CD4-positive, alpha-beta T cell (primary cell): ENCODE measurements around the gene USH1C. TPM values are rescaled to one million over a fixed set of nuclear protein-coding genes. Genes with fewer than 3 reads are reported as not detected.
A peak's percentile ranks its signal among the peaks of the same experiment; 100 is the strongest.

Experiments used
- ATAC-seq: fragments of 200-7000 bp; cut with Tn5 transposase; one replicate; pipeline ENCODE4 v1.10.0; 2022; ENCODE audit warnings: mild to moderate bottlenecking; ENCODE audit not compliant: poor library complexity
- CTCF ChIA-PET: fragments of 350-600 bp; sonication (Branson Sonifier 250); formaldehyde crosslinking; loops from one replicate; lab custom pipeline; 2021; ENCODE audit warnings: antibody characterized with exemption, inconsistent platforms; lab: Charles Lee
- POLR2A ChIA-PET: fragments of 350-600 bp; sonication (Branson Sonifier 250); formaldehyde crosslinking; loops from one replicate; lab custom pipeline; 2021; ENCODE audit warnings: antibody characterized with exemption, inconsistent platforms; lab: Charles Lee
- DNase-seq, 14 experiments: peaks; one replicate each; pipeline ENCODE4 v3.0.0-alpha.2; 2013 to 2020; ENCODE audit warnings: mixed read lengths in 2 of 14
- H3K27ac ChIP-seq, 2 donors: one replicate each; pipeline versions ENCODE4 v1.5.1 to v1.7.0; 2013; ENCODE audit warnings: low read length in 2 of 2, low read depth in 1 of 2, mild to moderate bottlenecking in 1 of 2
- H3K27me3 ChIP-seq, 2 experiments: 1 replicate in 1 of 2; 2 replicates in 1 of 2; pipeline versions ENCODE4 v1.6.1 to v1.7.0; 2013; ENCODE audit warnings: low read length in 2 of 2, control low read depth in 1 of 2, mild to moderate bottlenecking in 1 of 2, moderate library complexity in 1 of 2; ENCODE audit not compliant: insufficient read depth in 2 of 2, control insufficient read depth in 1 of 2
- H3K36me3 ChIP-seq: one replicate; pipeline ENCODE4 v1.6.1; 2013; ENCODE audit warnings: low read length, control low read depth; ENCODE audit not compliant: insufficient read depth
- H3K4me1 ChIP-seq: one replicate; pipeline ENCODE4 v1.6.1; 2013; ENCODE audit warnings: low read length, control low read depth; ENCODE audit not compliant: insufficient read depth
- H3K4me3 ChIP-seq: one replicate; pipeline ENCODE4 v1.5.1; 2013; ENCODE audit warnings: mild to moderate bottlenecking, low read length, moderate library complexity
- H3K9me3 ChIP-seq, 2 experiments: 1 replicate in 1 of 2; 2 replicates in 1 of 2; pipeline versions ENCODE4 v1.6.1 to v1.7.0; 2013; ENCODE audit warnings: low read length in 2 of 2, mild to moderate bottlenecking in 2 of 2, control low read depth in 1 of 2, moderate library complexity in 1 of 2; ENCODE audit not compliant: control insufficient read depth in 1 of 2, insufficient read depth in 1 of 2
- H3K27ac Mint-ChIP-seq: one replicate; pipeline ENCODE4 v1.8.0; 2020; ENCODE audit warnings: mixed read lengths
- H3K27me3 Mint-ChIP-seq: one replicate; pipeline ENCODE4 v1.8.0; 2021; ENCODE audit warnings: mixed read lengths
- H3K36me3 Mint-ChIP-seq: one replicate; pipeline ENCODE4 v1.8.0; 2021; ENCODE audit warnings: low read depth, mixed read lengths
- H3K4me1 Mint-ChIP-seq: one replicate; pipeline ENCODE4 v1.8.0; 2021; ENCODE audit warnings: low read depth, mixed read lengths
- H3K4me3 Mint-ChIP-seq: one replicate; pipeline ENCODE4 v1.8.0; 2020; ENCODE audit warnings: mild to moderate bottlenecking, mixed read lengths
- H3K9me3 Mint-ChIP-seq: one replicate; pipeline ENCODE4 v1.8.0; 2020; ENCODE audit warnings: mixed read lengths
- CTCF ChIP-seq: fragments of 200-600 bp; IDR thresholded peaks from one replicate; pipeline ENCODE4 v1.8.0; 2022; ENCODE audit warnings: antibody characterized with exemption, mild to moderate bottlenecking
- intact Hi-C, 2 experiments: fragments of 100-400 bp; cut with DNase I in 1 of 2; cut with micrococcal nuclease in 1 of 2; formaldehyde crosslinking; loops; one replicate each; pipeline versions ENCODE4 v1.15.1 to v1.9.0; 2023 to 2025; cut with DNase I, micrococcal nuclease
- total RNA-seq, 174 experiments: library from RNA in 2 of 174; stranded (reverse) in 2 of 174; gene quantifications; one replicate each; pipeline ENCODE4 v1.2.3 and lab custom pipeline; 2021 to 2026

Gene USH1C
- total RNA-seq, 2 experiments from 2014 or later = not detected

GRCh38 chr11:17585911-17586695, 41.9 kb upstream of the USH1C start:
- H3K27me3 ChIP-seq = no peaks in the 10 kb centered on the region
- TF ChIP-seq CTCF = no peak
- CTCF ChIA-PET = no interaction called here
- DNase-seq (no peak), ATAC-seq (no peak)
- H3K27ac ChIP-seq = no peak overlapping the region
- intact Hi-C loops = no loop called here
- H3K4me1 ChIP-seq = no peaks in the 10 kb centered on the region
- Mint-ChIP-seq H3K36me3 (no peaks in the 10 kb centered on the region), H3K9me3 (no peaks in the 10 kb centered on the region), H3K4me1 (no peaks in the 10 kb centered on the region), H3K27ac (no peak overlapping the region), H3K4me3 (no peak overlapping the region), H3K27me3 (peaks cover 7% of the 10 kb centered on the region)
- POLR2A ChIA-PET = no interaction called here
- H3K9me3 ChIP-seq = no peaks in the 10 kb centered on the region
- H3K36me3 ChIP-seq = no peaks in the 10 kb centered on the region
- no peak overlapping the region for H3K4me3 ChIP-seq

GRCh38 chr11:17581732-17582053, 37.5 kb upstream of the USH1C start:
- no peaks in the 10 kb centered on the region for H3K9me3 Mint-ChIP-seq
- H3K27me3 ChIP-seq = peaks cover 0 to 9% of the 10 kb centered on the region in 2 experiments
- no peak overlapping the region for H3K4me3 Mint-ChIP-seq
- H3K4me1 ChIP-seq = no peaks in the 10 kb centered on the region
- no peaks in the 10 kb centered on the region for H3K9me3 ChIP-seq
- no peak overlapping the region for H3K4me3 ChIP-seq
- DNase-seq (peak in 1 of 14 experiments; percentile 19), ATAC-seq (no peak)
- H3K27ac Mint-ChIP-seq = no peak overlapping the region
- peaks cover 7% of the 10 kb centered on the region for H3K27me3 Mint-ChIP-seq
- no peaks in the 10 kb centered on the region for H3K36me3 Mint-ChIP-seq
- H3K27ac ChIP-seq = no peak overlapping the region
- ChIA-PET POLR2A (no interaction called here), CTCF (no interaction called here)
- H3K4me1 Mint-ChIP-seq = no peaks in the 10 kb centered on the region
- TF ChIP-seq CTCF = no peak
- H3K36me3 ChIP-seq = no peaks in the 10 kb centered on the region
- intact Hi-C loops = no loop called here

- Histone ChIP-seq H3K27me3 (peaks cover 0 to 9% of the 10 kb centered on the region in 2 experiments), H3K4me3 (no peak overlapping the region), H3K27ac (no peak overlapping the region), H3K4me1 (no peaks in the 10 kb centered on the region), H3K36me3 (no peaks in the 10 kb centered on the region), H3K9me3 (no peaks in the 10 kb centered on the region)
- ChIA-PET CTCF (no interaction called here), POLR2A (no interaction called here)
- TF ChIP-seq CTCF = no peak
- no peak for ATAC-seq
- Mint-ChIP-seq H3K4me1 (no peaks in the 10 kb centered on the region), H3K9me3 (no peaks in the 10 kb centered on the region), H3K4me3 (no peak overlapping the region), H3K27me3 (peaks cover 7% of the 10 kb centered on the region), H3K27ac (no peak overlapping the region), H3K36me3 (no peaks in the 10 kb centered on the region)
- no peak for DNase-seq
- intact Hi-C loops = no loop called here
These were observed 37.0 kb upstream of the USH1C start for GRCh38 chr11:17581036-17581731.
